Measurements from ENCODE around the gene NTN5.

The NTN5 gene

GRCh38 chr19:48613024-48613851 lies 59.6 kb downstream of the NTN5 start:
- no peak for DNase-seq

GRCh38 chr19:48611872-48612271 lies 60.9 kb downstream of the NTN5 start:
- no peak for DNase-seq
